Right atrium auricular region (tissue), 2 donors: Measurements from ENCODE around the gene PTPN1. TPM values are rescaled to one million over a fixed set of nuclear protein-coding genes. Genes with fewer than 3 reads are reported as not detected.
"Not testable (repeated sequence)": the region's sequence is repeated elsewhere in the genome, so short reads cannot be mapped to it uniquely, and the experiment has no call there.

Source experiments
- DNase-seq: peaks from one replicate; pipeline ENCODE4 v3.0.0-alpha.2; 2019; ENCODE audit warnings: low spot score
- H3K27ac ChIP-seq, 2 donors: fragments of 200-600 bp; sonication (generic); 1 replicate in 1 of 2; 2 replicates in 1 of 2; pipeline ENCODE4 v1.5.1; 2016 to 2019
- H3K27me3 ChIP-seq, 2 donors: fragments of 200-600 bp; sonication (generic); one replicate each; pipeline versions ENCODE4 v1.5.1 to v1.6.0; 2017 to 2019
- H3K36me3 ChIP-seq: fragments of 200-600 bp; sonication (generic); one replicate; pipeline ENCODE4 v1.5.1; 2016
- H3K4me1 ChIP-seq, 2 donors: fragments of 200-600 bp; sonication (generic); one replicate each; pipeline versions ENCODE4 v1.5.1 to v1.6.0; 2017 to 2019
- H3K4me3 ChIP-seq, 2 donors: fragments of 200-600 bp; sonication (generic); 1 replicate in 1 of 2; 2 replicates in 1 of 2; pipeline ENCODE4 v1.5.1; 2017 to 2019; ENCODE audit warnings: mild to moderate bottlenecking in 1 of 2, moderate library complexity in 1 of 2
- H3K9me3 ChIP-seq, 2 donors: fragments of 200-600 bp; sonication (generic); one replicate each; pipeline ENCODE4 v1.5.1; 2019
- total RNA-seq, 2 donors: library from RNA; depleted of rRNA; stranded (reverse); fragments of >200 nt; gene quantifications; one replicate each; pipeline ENCODE4 v1.1.0, GENCODE V29; 2016
- TF ChIP-seq, protein P1 (sequence below), 2 donors: fragments of 200-600 bp; sonication (generic); IDR thresholded peaks; one replicate each; pipeline ENCODE4 v1.5.1; 2019; ENCODE audit warnings: antibody characterized with exemption in 2 of 2

PTPN1 gene
- total RNA-seq, 2 donors from 2014 or later, result 28.1 to 38.7 TPM

- Histone ChIP-seq H3K27ac (no peak overlapping the region), H3K4me3 (no peak overlapping the region), H3K9me3 (no peaks in the 10 kb centered on the region), H3K4me1 (peaks cover 0 to 13% of the 10 kb centered on the region in 2 donors), H3K27me3 (no peaks in the 10 kb centered on the region), H3K36me3 (peaks cover 51% of the 10 kb centered on the region)
- no peak for DNase-seq
- TF ChIP-seq, protein P1, sequence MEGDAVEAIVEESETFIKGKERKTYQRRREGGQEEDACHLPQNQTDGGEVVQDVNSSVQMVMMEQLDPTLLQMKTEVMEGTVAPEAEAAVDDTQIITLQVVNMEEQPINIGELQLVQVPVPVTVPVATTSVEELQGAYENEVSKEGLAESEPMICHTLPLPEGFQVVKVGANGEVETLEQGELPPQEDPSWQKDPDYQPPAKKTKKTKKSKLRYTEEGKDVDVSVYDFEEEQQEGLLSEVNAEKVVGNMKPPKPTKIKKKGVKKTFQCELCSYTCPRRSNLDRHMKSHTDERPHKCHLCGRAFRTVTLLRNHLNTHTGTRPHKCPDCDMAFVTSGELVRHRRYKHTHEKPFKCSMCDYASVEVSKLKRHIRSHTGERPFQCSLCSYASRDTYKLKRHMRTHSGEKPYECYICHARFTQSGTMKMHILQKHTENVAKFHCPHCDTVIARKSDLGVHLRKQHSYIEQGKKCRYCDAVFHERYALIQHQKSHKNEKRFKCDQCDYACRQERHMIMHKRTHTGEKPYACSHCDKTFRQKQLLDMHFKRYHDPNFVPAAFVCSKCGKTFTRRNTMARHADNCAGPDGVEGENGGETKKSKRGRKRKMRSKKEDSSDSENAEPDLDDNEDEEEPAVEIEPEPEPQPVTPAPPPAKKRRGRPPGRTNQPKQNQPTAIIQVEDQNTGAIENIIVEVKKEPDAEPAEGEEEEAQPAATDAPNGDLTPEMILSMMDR (IDR thresholded peaks at IDR 0.05), result no peak
Observed at GRCh38 chr20:50565383-50565782, 55.2 kb downstream of the PTPN1 start.

DNA sequence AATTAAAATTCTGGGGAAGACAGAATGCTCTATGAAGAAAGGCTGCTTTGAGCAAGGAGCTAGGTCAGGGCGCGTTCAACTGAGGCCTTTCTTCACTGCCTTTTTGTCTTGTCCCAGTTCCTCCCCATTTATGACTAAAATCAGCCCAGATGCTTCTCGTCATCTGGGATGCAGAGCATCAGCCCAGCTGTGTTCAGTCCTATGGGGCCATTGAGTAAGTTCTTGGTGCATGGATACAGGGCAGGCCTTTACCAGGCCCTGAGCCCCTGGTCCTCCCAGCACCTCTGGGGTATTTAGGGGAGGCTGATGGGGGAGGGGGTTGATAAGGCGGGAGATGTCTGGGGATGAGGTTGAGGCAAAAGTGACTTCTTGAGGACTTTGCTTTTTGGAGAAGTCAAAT, 55.7 kb downstream of the PTPN1 start:
- H3K27me3 ChIP-seq, result no peaks in the 10 kb centered on the region
- peaks cover 51% of the 10 kb centered on the region for H3K36me3 ChIP-seq
- peak; percentile 21 for DNase-seq
- H3K27ac ChIP-seq, result no peak overlapping the region
- H3K9me3 ChIP-seq, result no peaks in the 10 kb centered on the region
- H3K4me1 ChIP-seq, result peaks cover 0 to 13% of the 10 kb centered on the region in 2 donors
- no peak overlapping the region for H3K4me3 ChIP-seq
- TF ChIP-seq, protein P1 (IDR thresholded peaks at IDR 0.05), result no peak

DNA sequence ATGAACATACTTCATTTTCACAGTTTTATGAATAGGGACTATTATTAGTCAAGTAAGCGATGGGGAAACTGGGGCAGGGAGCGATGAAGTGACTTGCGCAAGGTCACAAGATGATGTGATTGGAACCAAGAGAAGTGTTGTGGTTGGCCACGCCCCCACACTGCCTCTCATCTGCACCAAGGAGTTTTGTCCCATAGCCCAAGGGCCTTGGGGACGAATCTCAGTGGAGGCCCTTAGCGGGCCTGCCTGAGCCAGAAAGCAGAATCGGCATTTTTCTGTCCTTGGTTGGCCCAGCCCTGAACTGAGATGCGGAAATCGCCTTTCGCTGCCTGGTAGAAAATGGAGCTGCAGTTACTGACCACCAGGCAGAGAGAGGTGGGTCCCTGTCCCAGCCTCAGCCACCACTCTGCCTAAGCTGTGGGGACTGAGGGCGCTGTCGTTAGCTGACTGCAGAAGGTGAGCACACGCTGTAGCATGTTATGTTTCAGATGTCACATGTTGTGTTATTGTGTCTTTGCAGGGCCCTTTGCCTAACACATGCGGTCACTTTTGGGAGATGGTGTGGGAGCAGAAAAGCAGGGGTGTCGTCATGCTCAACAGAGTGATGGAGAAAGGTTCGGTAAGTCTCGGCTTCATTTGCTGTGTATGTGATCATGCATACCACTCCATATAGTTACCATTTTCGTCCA, 57.8 kb downstream of the PTPN1 start:
- Histone ChIP-seq H3K27ac (no peak overlapping the region), H3K4me3 (no peak overlapping the region), H3K4me1 (peaks cover 0 to 26% of the 10 kb centered on the region in 2 donors), H3K27me3 (no peaks in the 10 kb centered on the region), H3K36me3 (peaks cover 38% of the 10 kb centered on the region), H3K9me3 (no peaks in the 10 kb centered on the region)
- TF ChIP-seq, protein P1 (IDR thresholded peaks at IDR 0.05), result no peak
- no peak for DNase-seq

DNA sequence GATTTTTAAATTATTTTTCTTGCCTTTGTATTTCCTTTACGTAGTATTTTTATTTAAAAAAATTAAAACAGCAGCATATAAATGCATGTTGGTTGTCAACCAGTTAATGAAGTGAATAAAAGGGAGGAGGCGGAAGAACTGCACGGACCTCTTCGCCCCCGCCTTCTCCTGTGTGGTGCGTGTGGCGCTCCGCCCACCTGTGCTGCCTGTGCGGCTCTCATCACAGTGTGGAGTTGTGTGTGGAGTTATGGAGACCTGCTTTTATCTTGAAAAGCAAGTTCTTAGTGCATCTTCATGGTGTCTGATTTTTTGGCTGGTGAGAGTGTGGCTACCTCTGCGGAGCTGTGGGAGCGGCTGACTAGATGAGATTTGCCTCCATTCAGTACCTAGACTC, 58.4 kb downstream of the PTPN1 start:
- H3K27ac ChIP-seq, result no peak overlapping the region
- H3K4me1 ChIP-seq, result peaks cover 0 to 32% of the 10 kb centered on the region in 2 donors
- peaks cover 38% of the 10 kb centered on the region for H3K36me3 ChIP-seq
- H3K27me3 ChIP-seq, result no peaks in the 10 kb centered on the region
- no peak overlapping the region for H3K4me3 ChIP-seq
- TF ChIP-seq, protein P1 (IDR thresholded peaks at IDR 0.05), result no peak
- H3K9me3 ChIP-seq, result no peaks in the 10 kb centered on the region
- no peak for DNase-seq

GRCh38 chr20:50569487-50569863, 59.3 kb downstream of the PTPN1 start:
- Histone ChIP-seq H3K36me3 (peaks cover 46% of the 10 kb centered on the region), H3K27ac (peak overlapping the region in 1 of 2 donors; percentile 29), H3K4me1 (peaks cover 0 to 40% of the 10 kb centered on the region in 2 donors)
- not testable (repeated sequence) for H3K27me3 ChIP-seq, H3K4me3 ChIP-seq, H3K9me3 ChIP-seq, DNase-seq

DNA sequence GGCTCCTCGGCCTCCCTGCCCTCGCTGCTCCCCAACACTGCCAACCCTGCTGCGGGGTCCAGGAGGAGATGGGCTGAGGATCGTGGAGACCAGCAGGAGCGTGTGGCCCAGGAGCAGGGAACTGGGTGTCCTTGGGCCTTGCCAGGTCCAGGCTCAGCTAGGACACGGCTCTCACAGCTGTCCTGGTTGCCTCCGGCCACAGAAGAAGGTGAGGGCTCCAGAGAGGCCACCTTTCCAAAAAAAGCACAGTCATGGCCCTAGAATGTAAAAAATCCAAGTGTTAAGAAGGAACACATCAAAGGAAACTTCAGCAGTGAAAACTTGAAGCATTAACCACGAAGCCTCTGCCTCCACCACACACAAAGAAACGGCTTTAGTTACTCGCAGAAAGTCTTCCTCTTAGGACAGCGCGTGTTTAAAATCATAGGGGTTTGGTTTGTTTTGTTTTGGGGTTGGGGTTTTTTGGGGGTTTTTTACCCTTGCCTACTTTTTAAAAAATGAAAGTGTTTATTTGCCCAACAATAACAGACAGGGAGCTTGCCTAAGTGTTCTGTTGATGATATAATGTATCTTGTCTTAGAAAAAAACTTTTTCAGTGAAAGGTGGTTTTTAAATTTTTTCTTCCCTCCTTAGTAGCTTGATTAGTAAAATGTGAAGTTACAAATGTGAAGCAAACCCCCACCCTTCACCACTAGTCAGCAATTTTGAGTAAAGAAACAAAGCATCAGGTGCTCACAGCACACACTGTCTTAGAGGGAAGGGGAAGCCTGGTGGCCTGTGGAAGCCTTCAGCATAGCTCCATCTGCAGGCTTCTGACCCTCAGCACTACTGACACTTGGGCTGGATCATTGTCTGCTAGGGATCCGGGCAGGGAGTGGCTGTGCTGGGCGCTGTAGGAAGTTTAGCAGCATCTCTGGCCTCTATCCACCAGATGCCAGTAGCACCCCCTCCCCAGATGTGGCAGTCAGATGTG, 60.0 kb downstream of the PTPN1 start:
- Histone ChIP-seq H3K27ac (peak overlapping the region in 1 of 2 donors; percentile 29), H3K4me3 (no peak overlapping the region), H3K4me1 (peaks cover 0 to 40% of the 10 kb centered on the region in 2 donors), H3K36me3 (peaks cover 50% of the 10 kb centered on the region), H3K27me3 (no peaks in the 10 kb centered on the region), H3K9me3 (no peaks in the 10 kb centered on the region)
- DNase-seq, result no peak
- TF ChIP-seq, protein P1 (IDR thresholded peaks at IDR 0.05), result peak in 1 of 2 donors; percentile 47
